GM19025 (cell line): ENCODE results near the gene TBCC.
A peak's percentile ranks its signal among the peaks of the same experiment; 100 is the strongest.

Experiments
- ATAC-seq: cut with Tn5 transposase; IDR thresholded peaks from one replicate; pipeline ENCODE4 v1.9.1; 2021; ENCODE audit warnings: mild to moderate bottlenecking, low read depth, moderate library complexity; ENCODE audit not compliant: unreplicated experiment

Gene TBCC, protein sequence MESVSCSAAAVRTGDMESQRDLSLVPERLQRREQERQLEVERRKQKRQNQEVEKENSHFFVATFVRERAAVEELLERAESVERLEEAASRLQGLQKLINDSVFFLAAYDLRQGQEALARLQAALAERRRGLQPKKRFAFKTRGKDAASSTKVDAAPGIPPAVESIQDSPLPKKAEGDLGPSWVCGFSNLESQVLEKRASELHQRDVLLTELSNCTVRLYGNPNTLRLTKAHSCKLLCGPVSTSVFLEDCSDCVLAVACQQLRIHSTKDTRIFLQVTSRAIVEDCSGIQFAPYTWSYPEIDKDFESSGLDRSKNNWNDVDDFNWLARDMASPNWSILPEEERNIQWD

DNA sequence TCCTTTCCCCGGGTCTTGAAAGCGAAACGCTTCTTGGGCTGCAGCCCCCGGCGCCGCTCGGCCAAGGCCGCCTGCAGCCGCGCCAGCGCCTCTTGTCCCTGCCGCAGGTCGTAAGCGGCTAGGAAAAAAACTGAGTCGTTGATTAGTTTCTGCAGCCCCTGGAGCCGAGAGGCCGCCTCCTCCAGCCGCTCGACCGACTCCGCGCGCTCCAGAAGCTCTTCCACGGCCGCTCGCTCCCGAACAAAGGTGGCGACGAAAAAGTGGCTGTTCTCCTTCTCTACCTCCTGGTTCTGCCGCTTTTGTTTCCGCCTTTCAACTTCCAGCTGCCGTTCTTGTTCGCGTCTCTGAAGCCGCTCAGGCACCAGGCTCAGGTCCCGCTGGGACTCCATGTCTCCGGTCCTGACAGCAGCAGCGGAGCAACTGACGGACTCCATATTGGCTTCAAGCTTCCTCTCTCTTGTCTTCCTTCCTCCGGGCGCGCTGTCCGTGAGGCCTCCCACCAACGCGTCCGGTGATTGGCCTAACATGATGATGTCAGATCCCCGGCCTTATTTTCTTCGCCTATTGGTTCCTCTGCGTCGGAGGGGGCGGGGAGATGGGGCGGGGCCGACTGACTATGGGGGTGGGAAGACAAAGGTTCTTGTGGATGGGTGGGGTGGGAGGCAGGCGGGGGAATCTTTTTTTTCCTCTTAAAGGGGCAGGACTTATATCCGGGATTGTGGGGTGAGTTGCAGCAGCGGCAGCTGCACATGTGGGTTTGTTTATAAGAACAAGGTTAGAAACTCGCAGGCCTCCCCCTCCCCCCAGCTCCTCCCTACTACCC, at the start of gene TBCC:
Gene TBCC, minus strand, starts transcription at position 464 of the 823 bp plus-strand sequence. Its CDS starts 30 bp downstream, at position 434.
- ATAC-seq, result peak; percentile 62

DNA sequence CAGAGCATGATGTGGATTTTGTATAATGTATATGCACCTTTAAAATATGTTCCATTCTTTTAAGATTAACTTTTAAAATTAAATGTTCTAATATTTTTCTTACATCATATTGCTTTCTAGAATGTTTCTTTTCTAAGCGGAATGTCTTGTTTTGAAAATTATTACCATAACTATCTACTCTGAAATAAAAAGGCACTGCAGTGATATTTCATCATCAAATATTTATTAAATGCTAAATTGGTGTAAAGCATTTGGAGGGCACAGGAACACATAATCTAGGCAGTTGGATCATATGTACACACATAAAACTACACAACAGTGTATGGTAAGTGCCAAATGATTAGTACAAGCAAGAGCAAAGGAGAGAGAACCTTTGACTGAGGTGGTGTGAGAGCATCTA, 49.7 kb upstream of the TBCC start:
- no peak for ATAC-seq

- ATAC-seq, result no peak
These were observed 45.9 kb upstream of the TBCC start for GRCh38 chr6:42791706-42792320.

DNA sequence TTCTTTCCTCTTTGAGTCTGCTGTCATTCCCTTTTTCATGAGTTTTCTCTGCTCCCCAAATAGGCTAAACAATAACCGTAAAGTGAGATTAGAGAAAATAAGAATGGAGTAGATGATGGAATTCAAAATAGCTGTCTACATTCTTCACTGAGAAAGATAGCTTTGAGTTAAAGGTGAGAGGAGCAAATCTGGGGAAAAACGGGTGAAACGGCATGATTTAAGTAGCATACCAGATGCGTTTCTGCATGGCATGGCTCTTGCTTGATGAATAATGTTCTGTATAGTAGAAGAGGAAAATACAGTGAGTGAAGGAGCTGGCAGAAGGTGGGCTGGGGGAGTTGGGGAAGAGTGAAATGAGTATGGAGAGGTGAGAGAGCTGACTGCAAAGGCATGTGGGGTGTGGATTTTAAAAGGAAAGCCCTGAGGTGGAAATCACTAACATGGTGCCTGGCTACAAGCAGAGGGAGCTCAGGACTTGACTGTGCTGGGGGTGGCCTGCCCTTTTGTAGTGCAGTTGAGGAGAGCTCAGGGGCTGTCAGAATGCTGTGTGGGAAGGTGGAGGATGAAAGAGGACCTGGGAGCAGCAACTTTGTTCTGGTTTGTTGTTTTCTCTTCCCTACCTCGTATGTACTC, 44.8 kb upstream of the TBCC start:
- ATAC-seq, result no peak

DNA sequence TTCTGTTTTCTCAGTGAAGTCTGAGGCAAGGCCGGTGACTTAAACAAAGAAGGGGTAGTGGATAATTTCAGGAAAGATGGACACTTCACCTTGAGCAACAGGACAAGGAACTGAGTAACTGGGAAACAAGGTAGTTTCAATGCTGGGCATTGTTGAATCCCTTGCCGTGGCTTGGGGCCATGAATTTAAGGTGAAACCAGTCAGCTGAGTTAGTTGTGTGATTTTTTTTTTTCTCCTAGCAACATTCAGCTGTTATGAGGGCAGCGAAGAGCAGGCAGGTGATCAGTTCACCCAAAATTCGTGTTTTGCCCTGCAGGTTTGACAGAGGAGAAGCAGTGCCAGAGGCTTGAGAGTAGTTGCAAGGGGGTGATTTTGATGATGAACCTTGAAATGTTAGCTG, 42.8 kb upstream of the TBCC start:
- ATAC-seq, result no peak

- no peak for ATAC-seq
These were observed 41.2 kb upstream of the TBCC start for GRCh38 chr6:42787063-42787472.

DNA sequence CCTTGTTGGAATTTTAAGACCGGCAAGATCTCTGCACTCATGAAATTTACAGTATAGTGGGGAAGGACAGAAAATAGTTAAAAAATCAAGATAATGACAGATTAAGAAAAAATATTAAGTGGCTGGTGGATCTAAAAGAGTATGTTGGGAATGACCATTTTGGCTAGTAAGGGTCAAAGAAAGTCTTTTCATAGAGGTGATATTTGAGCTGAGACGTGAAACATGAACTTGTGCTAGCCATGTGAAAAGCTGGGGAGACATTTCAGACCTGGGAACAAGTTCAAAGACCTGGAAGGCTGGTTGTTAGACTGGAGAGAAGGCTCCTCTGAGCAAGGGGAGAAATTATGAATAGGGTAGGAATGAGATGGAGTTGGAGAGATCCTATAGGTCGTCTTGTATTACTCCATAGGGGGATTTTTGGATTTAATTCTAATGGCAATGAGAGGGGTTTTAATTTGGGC, 40.7 kb upstream of the TBCC start:
- no peak for ATAC-seq

DNA sequence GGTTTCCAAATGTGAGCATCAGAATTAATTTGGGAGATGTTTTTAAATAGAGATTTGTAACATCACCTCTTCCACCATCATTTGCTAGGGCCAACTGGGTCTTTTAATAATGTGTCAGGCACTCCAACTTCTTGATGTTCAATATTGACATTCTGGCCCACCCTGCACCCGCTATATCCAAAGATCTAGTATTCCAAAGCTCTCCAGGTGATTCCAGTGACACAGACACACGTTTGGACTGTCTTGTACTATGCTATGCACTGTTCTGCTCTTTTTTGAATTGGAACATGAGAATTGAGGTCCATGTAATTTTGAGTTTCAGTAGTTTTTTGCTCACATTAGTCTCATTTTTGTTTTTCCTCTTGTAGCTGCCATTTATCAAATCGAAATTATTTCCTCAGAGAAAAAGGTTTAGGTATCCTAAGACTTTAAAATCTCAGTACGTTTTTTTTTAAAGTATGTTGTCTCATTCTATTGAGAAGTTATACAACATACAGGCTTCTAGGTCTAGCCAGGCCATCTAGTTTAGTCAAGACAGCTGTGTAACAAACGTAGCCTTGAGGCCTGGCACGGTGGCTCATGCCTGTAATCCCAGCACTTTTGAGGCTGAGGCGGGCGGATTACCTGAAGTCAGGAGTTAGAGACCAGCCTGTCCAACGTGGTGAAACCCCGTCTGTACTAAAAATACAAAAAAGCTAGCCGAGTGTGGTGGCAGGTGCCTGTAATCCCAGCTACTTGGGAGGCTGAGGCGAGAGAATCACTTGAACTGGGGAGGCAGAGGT, 39.0 kb upstream of the TBCC start:
- ATAC-seq, result no peak

- peak; percentile 2 for ATAC-seq
These were observed 38.2 kb upstream of the TBCC start for GRCh38 chr6:42783876-42784642.

- ATAC-seq, result peak; percentile 43
These were observed 37.4 kb upstream of the TBCC start for GRCh38 chr6:42783177-42783875.

DNA sequence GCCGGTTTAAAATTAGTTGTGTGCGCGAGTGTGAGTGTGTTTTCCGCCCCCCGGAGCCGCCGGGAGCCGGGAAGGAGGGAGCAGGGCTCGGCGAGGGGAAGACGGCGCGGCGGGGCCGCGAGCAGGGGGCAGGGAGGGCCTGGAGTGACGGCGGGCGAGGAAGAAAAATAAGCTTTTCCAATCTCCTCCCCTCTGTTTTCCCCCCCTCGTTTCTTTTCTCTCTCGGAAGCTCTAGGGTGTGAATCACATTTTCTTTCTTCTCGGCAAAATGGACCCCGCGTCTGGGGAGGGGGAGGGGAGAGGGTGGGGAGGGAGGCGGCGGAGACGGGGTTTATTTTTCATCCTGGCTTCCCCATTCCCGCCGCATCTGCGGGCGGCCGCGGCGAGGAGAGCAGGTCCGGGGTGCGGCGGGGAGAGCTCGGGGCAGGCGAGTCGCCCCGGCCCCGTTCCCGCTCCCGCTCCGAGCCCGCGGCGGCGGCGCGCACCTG, 36.8 kb upstream of the TBCC start:
- ATAC-seq, result peak; percentile 14

DNA sequence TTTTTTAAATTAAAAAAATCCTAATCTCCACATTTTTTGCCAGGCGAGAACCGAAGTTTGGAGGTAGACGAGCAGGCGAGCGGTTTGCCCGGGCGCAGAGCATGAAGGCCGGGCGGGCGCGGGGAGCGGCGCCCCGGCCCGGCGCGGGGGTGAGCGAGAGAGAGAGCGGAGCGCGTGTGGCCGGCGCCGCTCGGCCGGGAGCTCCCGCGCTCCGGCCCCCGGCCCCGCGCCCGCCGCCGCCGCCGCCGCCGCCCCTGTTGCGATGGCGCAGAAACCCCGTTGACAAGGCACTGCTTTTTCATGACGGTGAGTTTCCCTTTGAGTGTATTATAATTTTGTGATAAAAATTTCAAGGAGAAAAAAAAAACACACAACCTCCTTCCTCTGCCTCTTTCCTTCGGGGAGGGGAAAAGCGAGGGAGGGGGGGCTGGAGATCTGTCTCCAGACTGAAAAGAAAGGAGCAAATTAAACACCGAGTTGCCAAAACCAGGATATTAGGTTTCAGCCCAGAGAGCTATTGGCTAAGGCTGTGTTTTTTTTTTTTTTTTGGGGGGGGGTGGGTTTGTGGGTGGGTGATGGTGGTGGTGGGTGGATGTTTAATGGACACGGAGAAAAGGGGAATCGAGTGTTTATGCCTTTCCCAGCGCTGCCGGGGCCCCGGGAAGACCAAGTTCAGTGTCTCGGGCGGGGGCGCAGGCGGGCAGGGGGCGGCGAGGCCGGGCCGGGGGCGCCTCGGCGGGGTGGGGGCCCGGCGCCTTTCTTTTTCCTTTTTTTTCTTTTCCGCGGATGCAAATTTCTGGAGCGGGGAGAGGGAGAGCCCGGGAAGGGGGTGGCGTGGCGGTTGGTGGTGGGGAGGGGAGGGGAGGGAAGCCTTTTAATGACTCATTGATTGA, 36.1 kb upstream of the TBCC start, which contains the start of gene BICRAL:
Gene BICRAL, plus strand, starts transcription at position 257 of the 893 bp plus-strand sequence. CDS start 39,971 bp downstream, outside the sequence.
- no peak for ATAC-seq

GRCh38 chr6:42781546-42781795, 35.6 kb upstream of the TBCC start:
- ATAC-seq, result no peak

DNA sequence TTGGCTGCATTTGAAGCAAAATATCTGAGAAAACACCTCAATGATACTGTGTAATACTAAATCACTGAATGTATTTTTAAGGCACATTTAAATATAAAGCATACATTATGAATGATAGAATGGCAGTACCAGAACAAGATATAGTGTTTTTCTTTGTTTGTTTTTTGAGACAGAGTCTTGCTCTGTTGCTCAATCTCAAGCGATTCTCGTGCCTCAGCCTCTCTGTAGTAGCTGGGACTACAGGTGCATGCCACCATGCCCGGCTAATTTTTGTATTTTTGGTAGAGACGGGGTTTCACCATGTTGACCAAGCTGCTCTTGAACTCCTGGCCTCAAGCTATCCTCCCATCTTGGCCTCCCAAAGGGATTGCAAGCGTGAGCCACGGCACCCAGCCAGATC, 33.6 kb upstream of the TBCC start:
- ATAC-seq, result no peak

GRCh38 chr6:42778122-42778521, 32.2 kb upstream of the TBCC start:
- no peak for ATAC-seq

DNA sequence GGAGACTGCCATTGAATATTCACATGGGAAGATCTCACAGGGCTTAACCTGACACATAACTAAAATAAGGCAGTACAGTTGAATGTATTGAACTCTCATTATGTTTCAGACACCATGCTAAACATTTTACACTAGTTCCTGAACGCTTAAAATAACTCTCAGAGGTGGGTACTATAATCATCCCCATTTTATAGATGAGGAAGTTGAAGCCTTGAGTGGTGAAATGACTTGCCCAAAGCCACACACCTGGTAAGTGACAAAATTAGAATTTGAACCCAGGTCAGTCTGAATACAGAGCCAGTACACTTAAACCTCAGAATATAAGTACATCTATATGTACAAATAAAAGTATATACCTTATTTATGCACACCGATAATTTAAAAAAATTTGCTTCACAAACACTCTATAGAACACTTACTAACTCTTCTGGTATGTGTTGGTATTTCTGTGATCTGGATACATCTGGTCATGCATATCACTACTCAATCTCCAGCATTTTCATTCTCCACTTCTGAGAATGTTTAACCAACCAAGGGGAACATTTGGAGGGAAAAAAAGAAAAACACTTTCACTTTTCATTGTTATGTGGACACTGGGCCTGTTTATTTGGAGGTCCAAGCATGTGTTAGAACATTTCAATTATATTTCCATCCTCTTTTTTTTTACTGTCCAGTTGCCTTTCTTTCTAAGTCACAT, 31.4 kb upstream of the TBCC start:
- ATAC-seq, result no peak
